Muscle layer of colon (tissue), 2 donors: ENCODE results near the gene MBD5.

Experiments
- H3K27ac ChIP-seq: one replicate; pipeline ENCODE4 v1.7.0; 2013; ENCODE audit warnings: low read depth, mild to moderate bottlenecking, low read length, moderate library complexity
- H3K27me3 ChIP-seq, 2 donors: one replicate each; pipeline ENCODE4 v1.7.0; 2013; ENCODE audit warnings: low read length in 2 of 2, mild to moderate bottlenecking in 2 of 2; ENCODE audit not compliant: insufficient read depth in 2 of 2, control insufficient read depth in 1 of 2
- H3K36me3 ChIP-seq: one replicate; pipeline ENCODE4 v1.7.0; 2013; ENCODE audit warnings: mild to moderate bottlenecking, low read length; ENCODE audit not compliant: insufficient read depth
- H3K4me1 ChIP-seq: one replicate; pipeline ENCODE4 v1.7.0; 2013; ENCODE audit warnings: mild to moderate bottlenecking, low read length; ENCODE audit not compliant: insufficient read depth
- H3K4me3 ChIP-seq, 2 donors: one replicate each; pipeline ENCODE4 v1.7.0; 2013; ENCODE audit warnings: low read length in 2 of 2, low read depth in 1 of 2, mild to moderate bottlenecking in 1 of 2, moderate library complexity in 1 of 2
- H3K9ac ChIP-seq: one replicate; pipeline ENCODE4 v1.7.0; 2013; ENCODE audit warnings: low read length
- H3K9me3 ChIP-seq: one replicate; pipeline ENCODE4 v1.7.0; 2013; ENCODE audit warnings: mild to moderate bottlenecking, low read length
- donor health status: abdominal sarcoma.
- donor health status: Adenocarcinoma of cecum.

MBD5 gene

GRCh38 chr2:148305476-148305875 lies 284.6 kb downstream of the MBD5 start:
- Histone ChIP-seq H3K9me3 (no peaks in the 10 kb centered on the region), H3K36me3 (no peaks in the 10 kb centered on the region), H3K4me1 (peaks cover 8% of the 10 kb centered on the region), H3K4me3 (no peak overlapping the region), H3K9ac (no peak overlapping the region), H3K27ac (no peak overlapping the region), H3K27me3 (no peaks in the 10 kb centered on the region)

DNA sequence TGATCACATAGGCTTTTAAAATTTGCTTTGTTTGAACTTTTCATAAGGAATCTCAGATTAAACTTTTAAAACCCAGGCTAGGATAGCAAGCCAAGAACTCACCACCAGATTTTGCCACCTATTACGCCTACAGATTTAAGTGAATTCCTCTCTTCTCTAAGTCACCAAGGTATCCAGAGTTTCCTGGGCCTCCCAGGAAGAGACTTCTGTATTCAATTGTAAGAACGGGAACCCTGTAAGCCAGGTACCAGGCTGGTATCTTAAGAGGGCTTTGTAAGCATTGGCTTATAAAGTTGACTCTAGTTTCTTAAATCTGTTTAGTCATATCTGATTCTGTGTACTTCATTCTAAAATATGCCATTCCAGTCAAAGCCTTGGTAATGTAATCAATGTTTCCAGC lies 285.1 kb downstream of the MBD5 start:
- no peaks in the 10 kb centered on the region for H3K27me3 ChIP-seq
- H3K27ac ChIP-seq: no peak overlapping the region
- H3K4me3 ChIP-seq: no peak overlapping the region
- H3K9ac ChIP-seq: no peak overlapping the region
- no peaks in the 10 kb centered on the region for H3K36me3 ChIP-seq
- H3K9me3 ChIP-seq: no peaks in the 10 kb centered on the region
- H3K4me1 ChIP-seq: peaks cover 6% of the 10 kb centered on the region

GRCh38 chr2:148317598-148317997 lies 296.7 kb downstream of the MBD5 start:
- Histone ChIP-seq H3K9ac (no peak overlapping the region), H3K36me3 (no peaks in the 10 kb centered on the region), H3K4me3 (no peak overlapping the region), H3K27ac (no peak overlapping the region), H3K9me3 (no peaks in the 10 kb centered on the region), H3K27me3 (no peaks in the 10 kb centered on the region), H3K4me1 (no peaks in the 10 kb centered on the region)

DNA sequence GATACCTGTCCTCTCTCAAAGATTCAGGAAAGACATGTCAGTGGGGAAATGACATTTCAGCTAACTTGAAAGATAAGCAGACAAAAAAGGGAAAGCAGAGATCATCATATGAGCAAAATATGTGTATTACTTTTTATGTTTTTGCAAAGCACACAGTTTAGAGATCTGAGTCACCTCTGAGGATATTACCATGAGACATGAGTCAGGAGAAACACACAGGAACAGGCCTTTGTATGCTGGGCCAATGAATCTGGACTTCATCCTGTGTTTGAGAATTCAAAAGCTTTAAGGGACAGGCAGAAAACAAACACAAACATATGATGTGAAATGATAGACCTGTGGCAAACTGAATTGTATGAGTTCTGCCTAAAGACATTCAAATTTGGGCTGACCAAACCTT lies 317.6 kb downstream of the MBD5 start:
- H3K27ac ChIP-seq: no peak overlapping the region
- H3K4me3 ChIP-seq: no peak overlapping the region
- no peaks in the 10 kb centered on the region for H3K9me3 ChIP-seq
- H3K27me3 ChIP-seq: no peaks in the 10 kb centered on the region
- H3K9ac ChIP-seq: no peak overlapping the region
- peaks cover 11% of the 10 kb centered on the region for H3K36me3 ChIP-seq
- H3K4me1 ChIP-seq: no peaks in the 10 kb centered on the region

DNA sequence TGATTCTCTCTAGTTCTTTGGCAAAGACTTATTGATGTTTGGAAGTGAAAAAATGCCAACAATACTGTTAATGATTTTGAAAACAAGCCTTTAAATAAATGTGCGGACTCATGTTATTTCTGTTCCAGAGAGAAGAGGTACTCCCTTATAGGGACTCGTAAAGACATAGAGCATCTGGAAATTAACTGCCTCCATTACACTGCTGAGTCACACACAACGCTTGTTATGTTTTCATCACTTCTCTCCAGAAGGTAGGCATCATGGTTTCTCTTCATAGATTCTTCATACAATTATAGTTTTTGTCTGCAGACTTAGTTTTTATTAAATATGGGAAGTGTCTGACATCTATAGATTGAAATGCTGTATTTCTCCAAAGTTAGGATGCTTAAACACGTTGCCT lies 321.2 kb downstream of the MBD5 start:
- H3K27ac ChIP-seq: no peak overlapping the region
- H3K9ac ChIP-seq: no peak overlapping the region
- H3K4me3 ChIP-seq: no peak overlapping the region

DNA sequence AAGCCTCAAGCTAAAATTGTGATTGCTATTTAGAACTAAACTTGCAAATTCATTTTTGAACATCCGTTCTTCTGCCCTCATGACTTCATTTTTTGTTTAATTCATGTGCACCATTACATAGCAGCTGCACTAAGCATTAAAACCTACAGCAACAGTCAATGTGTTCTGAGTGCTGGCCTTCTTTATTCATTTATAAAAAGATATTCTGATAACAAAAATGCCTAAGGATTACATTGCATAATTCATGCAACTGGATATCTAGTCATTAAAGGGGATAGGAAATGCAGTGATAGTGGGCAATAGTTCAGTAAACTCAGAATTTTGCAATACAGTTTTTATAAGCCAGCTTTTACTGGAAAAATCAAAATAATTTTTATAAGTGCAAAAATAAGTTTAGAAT lies 329.3 kb downstream of the MBD5 start:
- Histone ChIP-seq H3K4me1 (no peaks in the 10 kb centered on the region), H3K27ac (no peak overlapping the region), H3K36me3 (no peaks in the 10 kb centered on the region), H3K27me3 (no peaks in the 10 kb centered on the region), H3K9me3 (no peaks in the 10 kb centered on the region), H3K9ac (no peak overlapping the region), H3K4me3 (no peak overlapping the region)

More for the DNA sequence above, 321.2 kb downstream of the MBD5 start:
- Histone ChIP-seq H3K9me3 (no peaks in the 10 kb centered on the region), H3K4me1 (no peaks in the 10 kb centered on the region), H3K36me3 (peaks cover 4% of the 10 kb centered on the region), H3K27me3 (no peaks in the 10 kb centered on the region)

- Histone ChIP-seq H3K9ac (no peak overlapping the region), H3K4me1 (no peaks in the 10 kb centered on the region), H3K9me3 (no peaks in the 10 kb centered on the region), H3K27me3 (no peaks in the 10 kb centered on the region), H3K27ac (no peak overlapping the region), H3K4me3 (no peak overlapping the region), H3K36me3 (no peaks in the 10 kb centered on the region)
Observed at GRCh38 chr2:148351437-148352143, 330.7 kb downstream of the MBD5 start.

GRCh38 chr2:148358375-148358774 lies 337.5 kb downstream of the MBD5 start:
- H3K4me1 ChIP-seq: no peaks in the 10 kb centered on the region
- no peaks in the 10 kb centered on the region for H3K27me3 ChIP-seq
- no peaks in the 10 kb centered on the region for H3K9me3 ChIP-seq
- H3K4me3 ChIP-seq: no peak overlapping the region
- H3K27ac ChIP-seq: no peak overlapping the region
- no peak overlapping the region for H3K9ac ChIP-seq
- H3K36me3 ChIP-seq: no peaks in the 10 kb centered on the region

DNA sequence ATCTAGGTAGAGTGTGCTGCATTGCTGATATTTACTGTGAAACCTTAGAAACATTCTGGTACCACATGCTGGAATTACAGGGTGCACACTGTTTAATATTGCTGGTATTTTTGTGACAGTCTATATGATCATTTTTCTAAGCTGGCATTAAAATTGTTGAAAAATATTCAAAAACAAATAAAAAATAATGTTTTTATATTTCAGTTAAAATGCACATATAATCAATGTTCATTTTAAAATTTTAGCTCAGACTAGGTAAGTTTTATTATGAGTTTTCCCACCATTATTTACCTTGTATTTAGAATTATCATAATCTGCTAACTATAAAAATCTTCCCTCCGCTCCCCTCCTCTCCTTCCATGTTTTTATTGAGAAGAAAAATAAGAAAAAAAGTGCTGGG lies 339.8 kb downstream of the MBD5 start:
- Histone ChIP-seq H3K36me3 (no peaks in the 10 kb centered on the region), H3K4me1 (no peaks in the 10 kb centered on the region), H3K27me3 (no peaks in the 10 kb centered on the region), H3K27ac (no peak overlapping the region), H3K4me3 (no peak overlapping the region), H3K9ac (no peak overlapping the region), H3K9me3 (no peaks in the 10 kb centered on the region)

- H3K27me3 ChIP-seq: no peaks in the 10 kb centered on the region
- H3K9ac ChIP-seq: no peak overlapping the region
- no peak overlapping the region for H3K4me3 ChIP-seq
- H3K4me1 ChIP-seq: no peaks in the 10 kb centered on the region
- H3K9me3 ChIP-seq: no peaks in the 10 kb centered on the region
- no peaks in the 10 kb centered on the region for H3K36me3 ChIP-seq
- H3K27ac ChIP-seq: no peak overlapping the region
Observed at GRCh38 chr2:148362144-148362796, 341.4 kb downstream of the MBD5 start.

GRCh38 chr2:148375214-148375613 lies 354.3 kb downstream of the MBD5 start:
- Histone ChIP-seq H3K4me3 (no peak overlapping the region), H3K4me1 (no peaks in the 10 kb centered on the region), H3K27ac (no peak overlapping the region), H3K36me3 (no peaks in the 10 kb centered on the region), H3K9ac (no peak overlapping the region), H3K27me3 (no peaks in the 10 kb centered on the region), H3K9me3 (no peaks in the 10 kb centered on the region)

DNA sequence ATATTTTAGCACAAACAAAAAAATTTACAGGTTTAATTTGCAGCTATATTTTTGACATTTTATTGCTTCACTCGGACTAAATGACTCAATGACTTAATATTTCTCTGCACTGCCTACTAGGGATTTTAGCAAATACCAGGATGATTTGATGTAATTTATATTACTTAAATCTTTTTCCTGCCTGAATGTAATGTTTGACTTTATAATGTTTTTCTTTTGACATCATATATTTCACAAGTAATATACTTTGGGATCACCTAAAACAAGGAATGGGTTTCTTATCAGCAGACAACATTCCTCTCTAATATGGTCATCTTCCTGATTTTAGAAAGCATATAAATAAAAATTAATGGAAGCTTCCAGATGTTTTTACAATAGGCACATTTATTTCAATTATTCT lies 370.4 kb downstream of the MBD5 start:
- H3K4me3 ChIP-seq: no peak overlapping the region
- H3K36me3 ChIP-seq: no peaks in the 10 kb centered on the region
- H3K27me3 ChIP-seq: no peaks in the 10 kb centered on the region
- H3K4me1 ChIP-seq: peaks cover 10% of the 10 kb centered on the region
- H3K9me3 ChIP-seq: no peaks in the 10 kb centered on the region
- no peak overlapping the region for H3K27ac ChIP-seq
- no peak overlapping the region for H3K9ac ChIP-seq
